HG03571 (cell line): Measurements from ENCODE around the gene MCF2L2.

Experiments used
- ATAC-seq: cut with Tn5 transposase; IDR thresholded peaks from one replicate; pipeline ENCODE4 v1.9.1; 2021; ENCODE audit not compliant: unreplicated experiment

The MCF2L2 gene

GRCh38 chr3:183272791-183273190 lies 155.6 kb downstream of the MCF2L2 start:
- ATAC-seq, result no peak

- ATAC-seq, result no peak
Measured at GRCh38 chr3:183272142-183272541, 156.3 kb downstream of the MCF2L2 start.

GRCh38 chr3:183270344-183270743 lies 158.1 kb downstream of the MCF2L2 start:
- no peak for ATAC-seq

GRCh38 chr3:183269345-183269744 lies 159.1 kb downstream of the MCF2L2 start:
- ATAC-seq, result no peak

- no peak for ATAC-seq
Measured at GRCh38 chr3:183268366-183268765, 160.1 kb downstream of the MCF2L2 start.

- ATAC-seq, result no peak
Measured at GRCh38 chr3:183267140-183267539, 161.3 kb downstream of the MCF2L2 start.

GRCh38 chr3:183266454-183266853 lies 162.0 kb downstream of the MCF2L2 start:
- ATAC-seq, result no peak

DNA sequence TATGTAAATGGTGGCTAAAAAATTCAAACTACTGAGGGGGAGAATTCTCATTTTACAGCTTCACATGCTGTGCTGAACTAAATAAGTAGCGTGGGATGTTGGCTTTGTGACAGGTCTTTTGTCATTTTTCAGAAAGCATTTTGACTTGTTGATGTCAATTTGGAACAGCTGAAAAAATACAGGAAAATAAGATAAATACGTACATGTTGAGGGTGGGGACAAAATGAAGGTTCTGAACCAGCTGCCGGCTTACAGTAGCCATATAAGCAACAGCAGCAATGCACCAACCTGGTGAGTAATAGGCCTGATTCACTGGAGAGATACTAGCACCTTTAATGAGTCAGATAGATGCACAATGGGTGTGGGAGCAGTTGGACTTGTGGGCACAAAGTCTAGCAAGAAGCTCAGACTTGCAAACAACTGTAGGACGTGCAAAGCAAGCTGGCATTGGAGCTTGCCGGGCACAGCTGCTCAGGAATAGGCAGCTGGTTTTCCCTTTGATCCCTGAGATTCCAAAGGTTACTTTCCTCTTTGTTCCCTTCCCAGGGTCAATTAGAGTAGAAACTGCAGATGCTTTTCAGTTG lies 162.5 kb downstream of the MCF2L2 start:
- ATAC-seq, result no peak

DNA sequence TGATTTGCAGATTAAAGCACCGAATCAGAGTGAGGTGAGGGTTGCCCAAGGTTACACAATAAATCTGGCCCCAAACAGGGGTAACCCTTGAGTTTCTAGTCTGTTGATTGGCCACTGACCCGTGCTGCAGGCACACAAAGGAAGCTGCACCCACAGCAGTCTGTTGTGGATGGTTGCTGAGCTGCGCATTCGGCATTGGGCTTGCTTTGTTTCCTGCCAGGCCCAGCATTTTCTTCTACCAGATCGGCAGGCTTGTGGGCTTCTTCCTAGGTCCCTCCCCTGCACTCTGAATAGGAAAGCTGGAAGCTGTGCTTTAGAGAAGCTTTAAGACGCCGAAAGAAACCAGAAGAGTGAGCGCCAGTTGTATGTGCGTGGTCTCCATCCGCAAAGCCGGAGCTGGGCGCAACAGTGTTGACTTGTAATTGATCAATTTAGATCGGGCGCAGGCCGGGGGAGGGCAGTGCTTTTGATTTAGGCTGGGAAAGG lies 163.2 kb downstream of the MCF2L2 start:
- no peak for ATAC-seq

- ATAC-seq, result no peak
Measured at GRCh38 chr3:183264268-183264667, 164.2 kb downstream of the MCF2L2 start.

DNA sequence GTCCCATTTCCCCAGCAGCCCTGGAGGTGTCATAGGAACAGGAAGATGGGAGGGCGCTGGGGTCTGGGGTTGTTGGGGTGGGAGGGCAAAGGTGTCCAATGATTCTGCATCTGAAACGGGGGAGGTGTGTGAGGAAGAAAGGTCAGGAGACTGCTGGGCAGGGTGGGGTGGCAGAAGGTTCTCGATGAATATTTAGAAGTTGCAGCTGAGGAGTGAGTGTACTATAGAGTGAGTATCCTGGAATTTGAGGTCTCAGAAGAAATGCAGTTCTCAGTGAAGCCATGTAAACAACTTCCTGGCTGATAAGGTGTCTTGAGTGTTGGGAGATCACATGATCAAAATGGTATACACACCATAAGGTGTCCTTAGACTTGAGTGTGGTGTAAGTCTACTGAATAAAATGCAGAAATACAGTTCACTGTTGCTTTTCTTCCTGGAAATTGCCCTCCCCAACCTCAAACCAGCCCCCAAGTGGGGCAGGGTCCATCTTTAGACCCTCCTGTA lies 165.5 kb downstream of the MCF2L2 start:
- ATAC-seq, result no peak

- ATAC-seq, result no peak
Measured at GRCh38 chr3:183261151-183261724, 167.2 kb downstream of the MCF2L2 start.

DNA sequence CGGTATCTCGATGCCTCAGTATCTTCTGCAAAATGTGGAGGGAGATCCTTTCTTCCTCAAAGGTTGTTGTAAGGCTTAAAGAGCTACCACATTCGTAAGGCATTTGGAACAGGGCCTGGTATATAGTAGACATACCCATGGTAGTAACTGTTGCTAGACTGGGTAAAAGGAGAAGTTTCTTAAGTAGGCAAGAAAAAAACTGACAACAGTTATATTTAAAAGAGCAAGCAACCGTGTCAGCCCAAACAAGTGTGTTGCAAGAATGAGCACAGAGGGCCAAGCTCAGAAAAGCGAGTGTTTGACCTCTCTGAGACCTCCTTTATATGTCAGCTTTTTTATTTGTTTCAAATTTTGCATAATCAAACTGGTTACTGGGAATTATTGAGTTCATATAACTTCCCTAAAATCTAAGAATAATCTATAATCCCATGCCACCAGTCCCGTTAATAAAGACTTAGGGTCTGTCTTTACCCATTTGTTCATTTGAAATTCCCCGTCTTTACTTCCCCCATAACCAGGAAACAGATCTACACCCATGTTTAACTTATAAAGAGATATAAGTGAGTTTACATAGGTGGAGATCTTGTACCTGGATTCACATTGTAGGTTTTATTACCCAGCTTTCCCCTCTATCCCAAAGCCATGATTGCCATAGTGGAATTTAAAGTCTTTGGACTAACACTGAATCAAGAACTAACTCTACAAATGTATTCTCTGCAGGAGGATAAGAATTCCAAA lies 168.1 kb downstream of the MCF2L2 start:
- ATAC-seq, result no peak

DNA sequence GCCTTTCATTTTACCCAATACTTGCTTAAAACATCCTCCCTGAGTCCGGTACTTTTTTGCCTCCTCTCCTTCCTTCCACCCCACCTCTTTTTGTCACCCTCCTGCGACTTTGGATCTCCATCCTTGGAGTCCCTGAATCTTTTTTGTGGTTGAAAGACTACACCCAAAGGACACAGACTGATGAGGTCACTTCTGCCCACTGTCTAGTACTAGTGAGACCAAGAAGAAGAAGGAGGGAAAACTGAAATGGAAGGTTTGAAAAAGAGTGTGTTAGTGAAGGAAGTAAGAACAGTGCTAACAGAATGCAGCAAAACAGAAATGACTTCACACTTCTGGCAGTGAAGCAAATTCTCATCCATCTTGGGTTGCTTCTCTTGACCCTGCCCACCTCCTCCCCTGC lies 168.8 kb downstream of the MCF2L2 start:
- ATAC-seq, result no peak

DNA sequence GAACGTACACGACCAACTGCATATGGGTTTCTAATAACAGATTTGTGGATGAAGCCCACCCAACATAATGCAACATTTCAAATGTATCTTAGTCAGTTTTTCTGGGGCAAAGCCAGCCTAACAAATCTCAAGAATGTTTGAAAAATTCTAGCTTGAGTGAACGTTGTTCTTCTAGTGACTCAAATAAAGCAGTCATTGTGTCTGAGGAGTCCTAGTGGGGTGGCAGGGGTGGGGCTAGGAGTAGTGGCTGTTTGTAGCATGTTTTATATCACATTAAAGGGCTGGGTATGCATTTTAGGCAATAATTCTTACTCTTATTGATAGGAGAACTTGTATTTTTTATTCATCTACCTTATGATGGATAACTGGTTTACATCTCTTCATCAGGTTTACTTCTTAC lies 169.3 kb downstream of the MCF2L2 start:
- no peak for ATAC-seq

DNA sequence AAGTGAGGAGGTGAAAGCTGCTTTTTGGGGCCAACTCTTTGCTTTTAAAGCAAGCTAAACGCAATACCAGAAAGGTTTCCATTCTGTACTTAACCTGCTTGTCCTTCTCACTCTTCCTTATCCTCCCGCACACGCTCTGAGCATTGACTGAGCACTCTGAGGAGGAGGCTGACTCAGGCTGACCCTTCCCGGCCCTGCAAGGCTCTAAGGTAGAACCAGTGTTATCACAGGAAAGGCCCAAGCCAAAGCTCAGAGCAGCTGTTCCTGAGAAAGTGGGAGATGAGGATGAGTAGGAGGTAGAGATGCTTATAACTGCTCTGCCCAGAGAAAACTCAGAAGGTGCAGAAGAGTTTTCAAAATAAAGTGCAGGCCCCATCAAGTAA lies 173.1 kb downstream of the MCF2L2 start:
- no peak for ATAC-seq

DNA sequence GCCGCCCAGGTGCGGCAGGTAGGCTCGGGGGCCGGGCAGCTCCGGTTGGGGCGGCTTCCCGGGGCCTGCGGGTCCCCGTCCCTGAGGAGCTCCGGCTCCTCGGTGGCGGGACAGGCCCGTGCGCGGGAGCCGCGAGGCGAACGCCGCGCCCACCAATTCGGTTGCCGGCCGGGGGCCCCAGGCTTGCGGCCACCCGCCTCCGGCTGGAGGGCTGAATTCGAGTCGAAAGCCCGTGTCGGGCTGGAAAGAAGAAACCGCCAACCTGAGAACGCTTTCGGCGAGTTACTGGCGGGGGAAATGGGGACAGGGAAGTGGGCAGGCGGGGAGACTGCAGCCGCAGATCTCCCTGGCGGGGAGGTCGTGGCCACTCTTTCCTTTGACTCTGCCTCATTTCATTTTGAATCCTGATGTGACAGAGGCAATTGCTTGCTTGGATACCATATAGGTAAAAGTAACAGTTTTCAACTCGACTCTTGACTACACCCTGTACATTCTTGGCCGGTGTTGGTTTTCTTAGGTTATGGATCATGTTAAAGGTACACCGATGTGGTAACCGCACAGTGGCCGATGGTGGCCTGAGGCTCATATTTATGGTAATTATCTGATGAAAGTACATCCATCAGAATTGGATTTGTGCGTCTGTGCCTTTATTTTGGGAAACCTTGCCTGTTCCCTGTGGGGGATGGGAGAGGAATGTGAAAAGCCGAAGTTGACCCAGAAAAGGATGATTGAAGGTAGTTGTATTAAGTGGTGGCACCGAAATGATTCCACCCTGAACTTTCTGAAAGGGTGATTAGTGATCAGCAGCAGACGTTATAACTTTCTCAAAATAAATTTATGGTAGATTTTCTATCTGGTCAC lies 173.7 kb downstream of the MCF2L2 start:
- no peak for ATAC-seq

- ATAC-seq, result no peak
Measured at GRCh38 chr3:183253528-183254486, 174.6 kb downstream of the MCF2L2 start.

DNA sequence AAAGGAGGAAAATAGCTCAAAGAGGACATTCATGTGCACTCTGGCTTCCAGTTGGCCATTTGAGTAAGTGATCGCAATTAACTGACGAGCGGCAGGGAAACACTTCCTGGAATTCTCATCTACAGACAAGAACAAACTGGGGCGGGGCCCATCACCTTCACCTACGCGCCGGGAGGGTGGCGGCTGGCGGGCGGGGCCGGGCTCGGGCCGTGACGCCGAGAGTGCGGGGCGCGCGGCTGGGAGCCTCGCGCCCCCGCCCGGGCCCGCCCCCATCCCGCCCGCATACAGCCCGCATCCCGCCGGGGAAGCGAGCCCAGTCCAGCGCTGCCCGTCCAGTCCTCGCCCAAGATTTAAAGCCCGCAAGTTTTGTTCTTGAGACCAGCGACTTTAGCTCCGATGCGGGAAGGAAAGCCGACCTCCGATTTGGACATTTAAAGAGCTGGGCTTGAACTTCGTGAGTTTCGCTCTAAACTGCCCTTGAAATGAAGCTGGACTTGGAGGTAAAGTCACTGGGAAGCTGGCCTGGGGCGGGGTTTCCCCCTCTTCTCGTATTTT lies 175.4 kb downstream of the MCF2L2 start, which contains the start of gene B3GNT5:
TSS of gene B3GNT5 (plus strand) at position 281 of the 555 bp plus-strand sequence. CDS start 16,546 bp downstream, outside the sequence.
- no peak for ATAC-seq
